Mesenchymal stem cell (in vitro differentiated cells and primary cell): ENCODE data around the gene TUBGCP3.

ENCODE experiments used
- DNase-seq: peaks from one replicate; pipeline ENCODE4 v3.0.0-alpha.2; 2013
- H2AFZ ChIP-seq: one replicate; pipeline ENCODE4 v1.6.1; 2013; ENCODE audit warnings: low read depth, mild to moderate bottlenecking, control low read depth, inconsistent platforms, low read length, moderate library complexity
- H2AK5ac ChIP-seq: 2 replicates; pipeline ENCODE4 v1.6.1; 2013; ENCODE audit warnings: low read length, moderate library complexity, mild to moderate bottlenecking, inconsistent platforms; ENCODE audit not compliant: severe bottlenecking
- H2BK120ac ChIP-seq: one replicate; pipeline ENCODE4 v1.6.1; 2013; ENCODE audit warnings: low read depth, mild to moderate bottlenecking, inconsistent platforms, low read length, moderate library complexity
- H2BK12ac ChIP-seq, 2 experiments: one replicate each; pipeline ENCODE4 v1.6.1; 2013; ENCODE audit warnings: inconsistent platforms in 2 of 2, low read length in 2 of 2, mild to moderate bottlenecking in 2 of 2, moderate library complexity in 2 of 2, control low read depth in 1 of 2
- H2BK15ac ChIP-seq: one replicate; pipeline ENCODE4 v1.6.1; 2013; ENCODE audit warnings: mild to moderate bottlenecking, low read depth, inconsistent platforms; ENCODE audit not compliant: poor library complexity, severe bottlenecking
- H2BK5ac ChIP-seq: 2 replicates; pipeline ENCODE4 v1.6.1; 2013; ENCODE audit warnings: low read depth, mild to moderate bottlenecking, low read length, control low read depth, inconsistent platforms; ENCODE audit not compliant: poor library complexity, severe bottlenecking
- H3K14ac ChIP-seq, 2 experiments: one replicate each; pipeline ENCODE4 v1.6.1; 2013; ENCODE audit warnings: inconsistent platforms in 2 of 2, low read length in 2 of 2, control low read depth in 1 of 2, mild to moderate bottlenecking in 1 of 2, moderate library complexity in 1 of 2
- H3K18ac ChIP-seq, 2 experiments: one replicate each; pipeline ENCODE4 v1.6.1; 2013; ENCODE audit warnings: inconsistent platforms in 2 of 2, low read length in 2 of 2, control low read depth in 1 of 2, low read depth in 1 of 2, mild to moderate bottlenecking in 1 of 2
- H3K23ac ChIP-seq, 2 experiments: one replicate each; pipeline ENCODE4 v1.6.1; 2013; ENCODE audit warnings: inconsistent platforms in 2 of 2, low read length in 2 of 2, mild to moderate bottlenecking in 2 of 2, moderate library complexity in 2 of 2, control low read depth in 1 of 2
- H3K27ac ChIP-seq: 2 replicates; pipeline ENCODE4 v1.5.1; 2013; ENCODE audit warnings: mild to moderate bottlenecking, moderate library complexity, low read length, control low read depth, inconsistent platforms; ENCODE audit not compliant: poor library complexity, severe bottlenecking
- H3K27me3 ChIP-seq, 2 experiments: 2 replicates each; pipeline versions ENCODE4 v1.6.1 to v1.7.0; 2013; ENCODE audit warnings: low read length in 2 of 2, mild to moderate bottlenecking in 2 of 2, moderate library complexity in 2 of 2, control low read depth in 1 of 2, inconsistent platforms in 1 of 2; ENCODE audit not compliant: control insufficient read depth in 1 of 2, insufficient read depth in 1 of 2
- H3K36me3 ChIP-seq, 2 experiments: 2 replicates each; pipeline versions ENCODE4 v1.6.1 to v1.7.0; 2013; ENCODE audit warnings: low read length in 2 of 2, control low read depth in 1 of 2, inconsistent platforms in 1 of 2, low read depth in 1 of 2, mild to moderate bottlenecking in 1 of 2; ENCODE audit not compliant: insufficient read depth in 2 of 2, control insufficient read depth in 1 of 2
- H3K4ac ChIP-seq, 2 experiments: one replicate each; pipeline ENCODE4 v1.6.1; 2013; ENCODE audit warnings: inconsistent platforms in 2 of 2, low read length in 2 of 2, mild to moderate bottlenecking in 2 of 2, moderate library complexity in 2 of 2, control low read depth in 1 of 2, low read depth in 1 of 2
- H3K4me1 ChIP-seq: 2 replicates; pipeline ENCODE4 v1.6.1; 2013; ENCODE audit warnings: low read depth, low read length, control low read depth; ENCODE audit not compliant: control insufficient read depth, insufficient read depth
- H3K4me2 ChIP-seq: 2 replicates; pipeline ENCODE4 v1.6.1; 2013; ENCODE audit warnings: low read length, mild to moderate bottlenecking, inconsistent platforms; ENCODE audit not compliant: poor library complexity, severe bottlenecking
- H3K4me3 ChIP-seq, 2 experiments: 2 replicates each; pipeline versions ENCODE4 v1.5.1 to v1.7.0; 2013; ENCODE audit warnings: low read length in 2 of 2, mild to moderate bottlenecking in 2 of 2, control low read depth in 1 of 2, low read depth in 1 of 2; ENCODE audit not compliant: insufficient read depth in 1 of 2
- H3K79me1 ChIP-seq: replicated peaks from 2 replicates; pipeline ENCODE4 v1.6.1; 2013; ENCODE audit warnings: mild to moderate bottlenecking, control low read depth, low read length, inconsistent platforms; ENCODE audit not compliant: poor library complexity, severe bottlenecking
- H3K9ac ChIP-seq: 2 replicates; pipeline ENCODE4 v1.7.0; 2013; ENCODE audit warnings: mild to moderate bottlenecking, low read length, moderate library complexity
- H3K9me3 ChIP-seq: 2 replicates; pipeline ENCODE4 v1.7.0; 2013; ENCODE audit warnings: mild to moderate bottlenecking, low read length; ENCODE audit not compliant: control insufficient read depth
- H4K8ac ChIP-seq: one replicate; pipeline ENCODE4 v1.6.1; 2013; ENCODE audit warnings: inconsistent platforms, mild to moderate bottlenecking, low read length, moderate library complexity
- H4K91ac ChIP-seq: one replicate; pipeline ENCODE4 v1.6.1; 2013; ENCODE audit warnings: mild to moderate bottlenecking, low read length, inconsistent platforms
- WGBS: methylation state at CpG from one replicate; pipeline ENCODE4 v1.1.7; 2013; ENCODE audit warnings: mixed read lengths; 5-methylcytosine and 5-hydroxymethylcytosine counted together

TUBGCP3 gene

DNA sequence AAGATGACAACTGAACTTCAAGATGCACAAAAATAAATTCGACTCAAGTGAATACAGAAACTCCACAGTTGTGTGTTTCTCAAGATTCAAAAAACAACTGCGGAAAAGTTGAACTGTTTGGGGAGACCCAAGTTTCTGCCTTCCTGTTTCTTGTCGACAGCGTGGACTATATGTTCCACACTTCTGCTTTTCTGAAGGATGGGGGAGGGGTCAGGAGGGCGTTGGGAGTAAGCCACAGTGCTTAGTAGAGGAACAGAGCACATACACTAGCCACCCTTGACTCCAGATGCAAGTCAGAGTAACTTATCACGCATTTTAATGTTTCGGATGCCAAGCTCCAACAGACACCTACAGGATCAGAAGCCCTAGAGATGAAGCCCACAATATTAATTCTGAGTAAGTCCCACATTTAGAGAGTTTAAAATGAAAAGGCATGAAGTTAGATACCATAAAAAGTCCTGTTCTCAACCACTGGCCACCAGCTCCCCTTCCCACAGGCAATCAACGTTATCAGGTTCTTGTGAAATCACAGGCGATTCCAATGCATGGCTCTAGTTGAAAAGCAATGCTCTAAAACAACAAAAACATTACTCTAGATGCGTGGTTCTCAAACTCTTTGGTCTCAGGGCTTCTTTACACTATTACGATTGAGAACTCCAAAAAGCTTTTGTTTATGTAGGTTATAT lies 4.2 kb downstream of the TUBGCP3 start:
- H3K18ac ChIP-seq = no peak overlapping the region
- no peak overlapping the region for H2BK15ac ChIP-seq
- peaks cover 10% of the 10 kb centered on the region for H3K4me1 ChIP-seq
- no peak overlapping the region for H3K23ac ChIP-seq
- H4K91ac ChIP-seq = no peak overlapping the region
- H2AK5ac ChIP-seq = no peak overlapping the region
- WGBS = 95% methylated on average over 9 of the region's 11 CpGs
- H2BK120ac ChIP-seq = no peak overlapping the region
- H3K36me3 ChIP-seq = peaks cover 0 to 3% of the 10 kb centered on the region in 2 experiments
- H3K9me3 ChIP-seq = no peaks in the 10 kb centered on the region
- H3K27me3 ChIP-seq = no peaks in the 10 kb centered on the region
- H2BK12ac ChIP-seq = no peak overlapping the region
- H3K4me2 ChIP-seq = no peak overlapping the region
- no peak overlapping the region for H3K4ac ChIP-seq
- H3K4me3 ChIP-seq = no peak overlapping the region
- no peak overlapping the region for H2AFZ ChIP-seq
- H4K8ac ChIP-seq = no peak overlapping the region
- H3K9ac ChIP-seq = no peak overlapping the region
- DNase-seq = no peak
- H2BK5ac ChIP-seq = no peak overlapping the region
- H3K14ac ChIP-seq = no peak overlapping the region
- H3K79me1 ChIP-seq = peaks cover 17% of the 10 kb centered on the region
- no peak overlapping the region for H3K27ac ChIP-seq

DNA sequence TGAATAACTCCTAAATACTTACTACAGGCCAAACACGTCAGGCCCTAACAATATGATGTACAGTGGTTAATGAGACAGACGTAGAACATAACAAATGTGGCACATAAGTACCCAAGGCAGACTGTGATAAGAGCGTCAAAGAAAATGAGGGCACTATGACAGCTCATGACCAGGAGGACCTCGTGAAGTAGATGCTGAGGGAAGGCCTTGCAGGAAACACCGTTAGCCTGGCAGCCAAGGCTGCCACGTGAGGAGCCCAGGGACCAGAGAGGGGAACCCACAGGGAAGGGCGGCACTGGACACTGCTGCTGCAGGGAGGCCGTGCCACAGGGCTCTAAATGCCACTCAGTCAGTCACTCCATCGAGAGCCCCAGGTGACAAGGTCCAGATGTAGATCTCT lies 5.7 kb downstream of the TUBGCP3 start:
- Histone ChIP-seq H4K8ac (peak overlapping the region; percentile 69), H3K9ac (no peak overlapping the region), H3K79me1 (peaks cover 23% of the 10 kb centered on the region), H3K9me3 (no peaks in the 10 kb centered on the region), H3K36me3 (peaks cover 0 to 3% of the 10 kb centered on the region in 2 experiments), H2BK5ac (no peak overlapping the region), H3K18ac (no peak overlapping the region), H2AK5ac (no peak overlapping the region), H3K14ac (no peak overlapping the region), H3K4ac (no peak overlapping the region), H3K4me1 (peaks cover 7% of the 10 kb centered on the region), H4K91ac (no peak overlapping the region), H2BK15ac (no peak overlapping the region), H3K27me3 (no peaks in the 10 kb centered on the region), H3K27ac (no peak overlapping the region), H2BK12ac (no peak overlapping the region), H3K4me3 (no peak overlapping the region), H3K4me2 (no peak overlapping the region), H2BK120ac (no peak overlapping the region), H3K23ac (no peak overlapping the region), H2AFZ (no peak overlapping the region)
- no peak for DNase-seq
- WGBS = 97% methylated on average over 9 of the region's 9 CpGs

DNA sequence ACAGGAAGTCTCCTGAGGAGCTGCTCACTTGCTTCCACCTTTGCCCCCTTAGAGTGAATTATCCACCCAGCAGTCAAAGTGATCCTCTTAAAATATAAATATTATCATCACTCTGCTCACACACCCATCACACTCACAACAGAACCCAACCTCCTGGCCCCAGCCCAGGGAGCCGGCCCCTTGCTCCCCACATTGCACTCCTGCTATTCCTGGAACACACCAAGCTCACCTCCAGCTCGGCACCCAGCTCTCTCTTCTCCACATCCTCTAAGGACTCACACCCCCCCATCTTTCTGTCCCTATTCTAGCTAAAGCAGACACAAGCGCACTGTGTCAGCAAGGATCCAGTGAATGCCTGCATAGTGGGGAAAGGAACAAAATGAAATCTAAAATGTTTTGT lies 7.0 kb downstream of the TUBGCP3 start:
- no peak overlapping the region for H3K4me2 ChIP-seq
- H2BK5ac ChIP-seq = no peak overlapping the region
- H2AK5ac ChIP-seq = no peak overlapping the region
- no peak overlapping the region for H2BK120ac ChIP-seq
- H3K9ac ChIP-seq = no peak overlapping the region
- no peaks in the 10 kb centered on the region for H3K27me3 ChIP-seq
- H2AFZ ChIP-seq = no peak overlapping the region
- DNase-seq = no peak
- H3K27ac ChIP-seq = no peak overlapping the region
- peaks cover 0 to 3% of the 10 kb centered on the region in 2 experiments for H3K36me3 ChIP-seq
- H2BK12ac ChIP-seq = no peak overlapping the region
- no peak overlapping the region for H3K14ac ChIP-seq
- H3K9me3 ChIP-seq = no peaks in the 10 kb centered on the region
- no peak overlapping the region for H4K8ac ChIP-seq
- no peak overlapping the region for H4K91ac ChIP-seq
- WGBS = 99% methylated on average over 2 of the region's 3 CpGs
- H2BK15ac ChIP-seq = no peak overlapping the region
- H3K4ac ChIP-seq = no peak overlapping the region
- no peak overlapping the region for H3K23ac ChIP-seq
- H3K18ac ChIP-seq = no peak overlapping the region
- no peak overlapping the region for H3K4me3 ChIP-seq
- H3K79me1 ChIP-seq = peaks cover 27% of the 10 kb centered on the region
- H3K4me1 ChIP-seq = peaks cover 7% of the 10 kb centered on the region

DNA sequence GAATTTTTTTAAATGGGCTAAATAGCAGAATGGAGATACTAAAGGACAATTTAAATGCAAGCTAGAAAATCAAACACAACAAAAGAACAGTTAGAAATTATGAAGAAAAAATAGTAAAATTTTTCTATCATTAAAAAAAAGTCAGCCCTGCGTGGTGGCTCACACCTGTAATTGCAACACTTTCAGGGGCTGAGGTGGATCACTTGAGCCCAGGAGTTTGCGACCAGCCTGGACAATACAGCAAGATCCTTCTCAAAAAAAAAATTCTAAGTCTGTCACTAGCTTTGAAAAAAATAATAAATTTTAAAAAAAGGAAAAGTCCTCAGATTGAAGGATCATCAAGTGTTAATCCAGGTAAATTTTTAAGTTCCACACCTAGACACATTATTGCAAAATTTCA lies 7.7 kb downstream of the TUBGCP3 start:
- Histone ChIP-seq H3K27ac (no peak overlapping the region), H3K9me3 (no peaks in the 10 kb centered on the region), H3K4me3 (no peak overlapping the region), H2AFZ (no peak overlapping the region), H3K79me1 (peaks cover 29% of the 10 kb centered on the region), H3K14ac (no peak overlapping the region), H2BK12ac (no peak overlapping the region), H2BK15ac (no peak overlapping the region), H2BK5ac (no peak overlapping the region), H3K4me2 (no peak overlapping the region), H3K23ac (no peak overlapping the region), H3K36me3 (peaks cover 0 to 3% of the 10 kb centered on the region in 2 experiments), H3K27me3 (no peaks in the 10 kb centered on the region), H4K91ac (no peak overlapping the region), H3K18ac (no peak overlapping the region), H2BK120ac (no peak overlapping the region), H3K9ac (no peak overlapping the region), H4K8ac (no peak overlapping the region), H2AK5ac (no peak overlapping the region), H3K4me1 (peaks cover 9% of the 10 kb centered on the region), H3K4ac (no peak overlapping the region)
- WGBS = no CpG with 5 or more reads among the region's 2 CpGs
- DNase-seq = no peak
